HepG2 (cell line): Measurements from ENCODE around the gene RGS19. TPM values are rescaled to one million over a fixed set of nuclear protein-coding genes. Genes with fewer than 3 reads are reported as not detected.

Experiments used
- AHR ChIP-seq: IDR thresholded peaks from 2 replicates; pipeline ENCODE4 v1.6.1; 2018; ENCODE audit warnings: missing genetic modification reagents, missing compliant biosample characterization
- JUNB ChIP-seq: sonication (generic); formaldehyde crosslinking; IDR thresholded peaks from 2 replicates; pipeline ENCODE4 v1.8.0; 2022; ENCODE audit warnings: missing genetic modification reagents, mild to moderate bottlenecking, borderline replicate concordance
- MAF1 ChIP-seq: sonication (generic); formaldehyde crosslinking; IDR thresholded peaks from 2 replicates; pipeline ENCODE4 v1.5.0; 2020; ENCODE audit warnings: missing genetic modification reagents, borderline replicate concordance
- MIXL1 ChIP-seq: IDR thresholded peaks from 2 replicates; pipeline ENCODE4 v1.6.1; 2016
- TEAD3 ChIP-seq: optimal IDR thresholded peaks from 2 replicates; pipeline ENCODE3; 2016; ENCODE audit warnings: borderline replicate concordance
- TGIF2 ChIP-seq: IDR thresholded peaks from 2 replicates; pipeline ENCODE4 v1.6.1; 2016; ENCODE audit warnings: control low read depth, missing compliant biosample characterization
- ZNF230 ChIP-seq: sonication (generic); formaldehyde crosslinking; IDR thresholded peaks from 2 replicates; pipeline ENCODE4 v1.4.0; 2020; ENCODE audit warnings: mild to moderate bottlenecking, missing genetic modification reagents
- polyA plus RNA-seq, 8 experiments: library from polyadenylated mRNA; depleted of rRNA in 3 of 8; stranded (reverse) in 7 of 8; unstranded in 1 of 8; fragments of >200 nt; fragmentation: Illumina TruSeq in 4 of 8; extraction: Trizol in 4 of 8; gene quantifications; 2 replicates each; pipeline versions ENCODE4 v1.2.1 to v1.2.3, GENCODE V29; 2011 to 2016; ENCODE audit warnings: low read depth in 4 of 8, missing spikeins in 1 of 8, mixed read lengths in 1 of 8; ENCODE audit not compliant: insufficient read depth in 1 of 8
- total RNA-seq, 5 experiments: library from RNA; depleted of rRNA; stranded (reverse); fragments of >200 nt; fragmentation: Illumina TruSeq; extraction: Trizol; gene quantifications; 2 replicates each; pipeline ENCODE4 v1.2.3, GENCODE V29; 2016; ENCODE audit warnings: low read depth in 1 of 5
- TF ChIP-seq, protein P1 (sequence below): sonication (generic); formaldehyde crosslinking; IDR thresholded peaks from one replicate; pipeline ENCODE4 v1.5.1; 2020; ENCODE audit warnings: mild to moderate bottlenecking, missing genetic modification reagents; ENCODE audit errors: not compliant biosample characterization
- TF ChIP-seq, protein P2 (sequence below): sonication (generic); formaldehyde crosslinking; IDR thresholded peaks from 2 replicates; pipeline ENCODE4 v1.5.1; 2020; ENCODE audit warnings: missing genetic modification reagents, mild to moderate bottlenecking, borderline replicate concordance
- TF ChIP-seq, protein P3 (sequence below): sonication (generic); formaldehyde crosslinking; IDR thresholded peaks from 2 replicates; pipeline ENCODE4 v1.4.0; 2020; ENCODE audit warnings: missing genetic modification reagents, borderline replicate concordance
- TF ChIP-seq, protein P4 (sequence below): sonication (generic); formaldehyde crosslinking; IDR thresholded peaks from 2 replicates; pipeline ENCODE4 v1.8.1; 2022; ENCODE audit warnings: low read depth, mild to moderate bottlenecking, missing genetic modification reagents

The RGS19 gene
- total and polyA plus RNA-seq, 2 of the 13 experiments (the other 11 are each of a cell fraction or from before 2014, with no cell fraction given) = 10.7 to 11.9 TPM

DNA sequence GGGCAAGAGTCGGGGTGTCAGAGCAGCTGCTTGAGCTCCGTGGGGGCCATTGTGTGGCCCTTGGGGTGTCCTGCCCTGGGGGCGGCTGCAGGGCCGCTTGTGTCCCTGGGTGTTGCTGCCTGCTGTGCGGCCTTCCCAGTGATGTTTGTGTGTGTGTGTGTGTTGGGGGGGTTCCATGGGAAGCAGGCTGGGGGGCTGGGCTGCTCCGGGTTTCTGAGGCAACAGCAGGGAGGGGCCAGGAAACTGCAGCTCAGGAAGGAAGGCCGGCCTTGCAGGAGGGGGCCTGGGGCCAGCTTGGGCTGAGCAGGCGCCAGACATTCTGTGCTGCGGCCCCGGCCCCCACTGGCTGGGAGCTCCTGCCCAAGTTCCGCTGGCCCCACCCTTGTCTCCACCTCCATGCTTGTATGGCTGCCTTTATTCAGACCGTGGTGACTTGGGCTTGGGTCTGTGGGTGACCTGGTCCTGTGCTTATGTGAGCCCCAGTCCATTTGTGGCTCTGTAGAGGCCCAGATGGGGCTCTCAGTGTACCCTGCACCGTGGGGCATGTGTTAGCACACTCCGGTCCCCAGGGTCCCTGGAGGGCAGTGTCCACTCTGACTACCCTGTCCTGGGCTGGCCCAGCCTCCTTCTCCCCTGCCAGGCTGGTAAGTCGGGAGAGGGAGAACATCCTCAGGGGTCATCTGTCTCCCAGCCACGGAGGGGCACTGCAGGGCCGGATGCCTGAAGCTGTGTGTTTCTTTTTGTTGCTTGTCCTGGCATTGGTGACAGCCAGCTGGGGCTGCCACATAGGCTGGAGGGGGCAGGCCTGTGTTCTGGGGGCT lies 25.3 kb downstream of the RGS19 start (continued):
- TF ChIP-seq, protein P1, sequence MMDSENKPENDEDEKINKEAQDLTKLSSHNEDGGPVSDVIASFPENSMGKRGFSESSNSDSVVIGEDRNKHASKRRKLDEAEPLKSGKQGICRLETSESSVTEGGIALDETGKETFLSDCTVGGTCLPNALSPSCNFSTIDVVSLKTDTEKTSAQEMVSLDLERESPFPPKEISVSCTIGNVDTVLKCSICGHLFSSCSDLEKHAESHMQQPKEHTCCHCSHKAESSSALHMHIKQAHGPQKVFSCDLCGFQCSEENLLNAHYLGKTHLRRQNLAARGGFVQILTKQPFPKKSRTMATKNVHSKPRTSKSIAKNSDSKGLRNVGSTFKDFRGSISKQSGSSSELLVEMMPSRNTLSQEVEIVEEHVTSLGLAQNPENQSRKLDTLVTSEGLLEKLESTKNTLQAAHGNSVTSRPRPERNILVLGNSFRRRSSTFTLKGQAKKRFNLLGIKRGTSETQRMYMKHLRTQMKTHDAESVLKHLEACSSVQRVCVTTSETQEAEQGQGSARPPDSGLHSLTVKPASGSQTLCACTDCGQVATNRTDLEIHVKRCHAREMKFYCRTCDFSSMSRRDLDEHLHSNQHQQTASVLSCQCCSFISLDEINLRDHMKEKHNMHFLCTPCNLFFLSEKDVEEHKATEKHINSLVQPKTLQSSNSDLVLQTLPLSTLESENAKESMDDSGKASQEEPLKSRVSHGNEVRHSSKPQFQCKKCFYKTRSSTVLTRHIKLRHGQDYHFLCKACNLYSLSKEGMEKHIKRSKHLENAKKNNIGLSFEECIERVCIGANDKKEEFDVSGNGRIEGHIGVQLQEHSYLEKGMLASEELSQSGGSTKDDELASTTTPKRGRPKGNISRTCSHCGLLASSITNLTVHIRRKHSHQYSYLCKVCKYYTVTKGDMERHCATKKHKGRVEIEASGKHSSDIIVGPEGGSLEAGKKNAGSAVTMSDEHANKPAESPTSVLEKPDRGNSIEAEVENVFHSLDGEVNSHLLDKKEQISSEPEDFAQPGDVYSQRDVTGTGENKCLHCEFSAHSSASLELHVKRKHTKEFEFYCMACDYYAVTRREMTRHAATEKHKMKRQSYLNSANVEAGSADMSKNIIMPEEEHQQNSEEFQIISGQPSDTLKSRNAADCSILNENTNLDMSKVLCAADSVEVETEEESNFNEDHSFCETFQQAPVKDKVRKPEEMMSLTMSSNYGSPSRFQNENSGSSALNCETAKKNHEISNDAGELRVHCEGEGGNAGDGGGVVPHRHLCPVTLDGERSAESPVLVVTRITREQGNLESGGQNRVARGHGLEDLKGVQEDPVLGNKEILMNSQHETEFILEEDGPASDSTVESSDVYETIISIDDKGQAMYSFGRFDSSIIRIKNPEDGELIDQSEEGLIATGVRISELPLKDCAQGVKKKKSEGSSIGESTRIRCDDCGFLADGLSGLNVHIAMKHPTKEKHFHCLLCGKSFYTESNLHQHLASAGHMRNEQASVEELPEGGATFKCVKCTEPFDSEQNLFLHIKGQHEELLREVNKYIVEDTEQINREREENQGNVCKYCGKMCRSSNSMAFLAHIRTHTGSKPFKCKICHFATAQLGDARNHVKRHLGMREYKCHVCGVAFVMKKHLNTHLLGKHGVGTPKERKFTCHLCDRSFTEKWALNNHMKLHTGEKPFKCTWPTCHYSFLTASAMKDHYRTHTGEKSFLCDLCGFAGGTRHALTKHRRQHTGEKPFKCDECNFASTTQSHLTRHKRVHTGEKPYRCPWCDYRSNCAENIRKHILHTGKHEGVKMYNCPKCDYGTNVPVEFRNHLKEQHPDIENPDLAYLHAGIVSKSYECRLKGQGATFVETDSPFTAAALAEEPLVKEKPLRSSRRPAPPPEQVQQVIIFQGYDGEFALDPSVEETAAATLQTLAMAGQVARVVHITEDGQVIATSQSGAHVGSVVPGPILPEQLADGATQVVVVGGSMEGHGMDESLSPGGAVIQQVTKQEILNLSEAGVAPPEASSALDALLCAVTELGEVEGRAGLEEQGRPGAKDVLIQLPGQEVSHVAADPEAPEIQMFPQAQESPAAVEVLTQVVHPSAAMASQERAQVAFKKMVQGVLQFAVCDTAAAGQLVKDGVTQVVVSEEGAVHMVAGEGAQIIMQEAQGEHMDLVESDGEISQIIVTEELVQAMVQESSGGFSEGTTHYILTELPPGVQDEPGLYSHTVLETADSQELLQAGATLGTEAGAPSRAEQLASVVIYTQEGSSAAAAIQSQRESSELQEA = no peak
- peak; percentile 100 for TF ChIP-seq TGIF2 (CRISPR knock-in tag)
- TF ChIP-seq MAF1 (CRISPR knock-in tag) = peak; percentile 75; the same call in 1 of the 2 replicates
- TF ChIP-seq, protein P2, sequence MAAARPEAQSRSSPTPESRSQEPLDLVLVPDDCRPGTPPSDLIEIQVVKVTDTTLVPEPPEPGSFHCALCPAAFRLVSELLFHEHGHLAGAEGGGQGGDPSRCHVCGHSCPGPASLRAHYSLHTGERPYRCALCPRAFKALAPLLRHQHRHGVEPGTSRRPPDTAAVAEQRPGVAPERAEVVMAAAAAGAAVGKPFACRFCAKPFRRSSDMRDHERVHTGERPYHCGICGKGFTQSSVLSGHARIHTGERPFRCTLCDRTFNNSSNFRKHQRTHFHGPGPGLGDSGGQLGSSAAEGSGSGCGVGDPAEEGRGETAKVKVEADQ (CRISPR knock-in tag) = 0 out of 2 replicates have a peak, but pooled peaks have one; percentile 16
- TF ChIP-seq MIXL1 (CRISPR knock-in tag) = peak; percentile 60; the same call in 1 of the 2 replicates
- TF ChIP-seq, protein P3, sequence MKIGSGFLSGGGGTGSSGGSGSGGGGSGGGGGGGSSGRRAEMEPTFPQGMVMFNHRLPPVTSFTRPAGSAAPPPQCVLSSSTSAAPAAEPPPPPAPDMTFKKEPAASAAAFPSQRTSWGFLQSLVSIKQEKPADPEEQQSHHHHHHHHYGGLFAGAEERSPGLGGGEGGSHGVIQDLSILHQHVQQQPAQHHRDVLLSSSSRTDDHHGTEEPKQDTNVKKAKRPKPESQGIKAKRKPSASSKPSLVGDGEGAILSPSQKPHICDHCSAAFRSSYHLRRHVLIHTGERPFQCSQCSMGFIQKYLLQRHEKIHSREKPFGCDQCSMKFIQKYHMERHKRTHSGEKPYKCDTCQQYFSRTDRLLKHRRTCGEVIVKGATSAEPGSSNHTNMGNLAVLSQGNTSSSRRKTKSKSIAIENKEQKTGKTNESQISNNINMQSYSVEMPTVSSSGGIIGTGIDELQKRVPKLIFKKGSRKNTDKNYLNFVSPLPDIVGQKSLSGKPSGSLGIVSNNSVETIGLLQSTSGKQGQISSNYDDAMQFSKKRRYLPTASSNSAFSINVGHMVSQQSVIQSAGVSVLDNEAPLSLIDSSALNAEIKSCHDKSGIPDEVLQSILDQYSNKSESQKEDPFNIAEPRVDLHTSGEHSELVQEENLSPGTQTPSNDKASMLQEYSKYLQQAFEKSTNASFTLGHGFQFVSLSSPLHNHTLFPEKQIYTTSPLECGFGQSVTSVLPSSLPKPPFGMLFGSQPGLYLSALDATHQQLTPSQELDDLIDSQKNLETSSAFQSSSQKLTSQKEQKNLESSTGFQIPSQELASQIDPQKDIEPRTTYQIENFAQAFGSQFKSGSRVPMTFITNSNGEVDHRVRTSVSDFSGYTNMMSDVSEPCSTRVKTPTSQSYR (CRISPR knock-in tag) = peak; percentile 85; the same call in 1 of the 2 replicates
- TF ChIP-seq JUNB (CRISPR knock-in tag) = no peak
- TF ChIP-seq ZNF230 (CRISPR knock-in tag) = no peak
- TF ChIP-seq, protein P4, sequence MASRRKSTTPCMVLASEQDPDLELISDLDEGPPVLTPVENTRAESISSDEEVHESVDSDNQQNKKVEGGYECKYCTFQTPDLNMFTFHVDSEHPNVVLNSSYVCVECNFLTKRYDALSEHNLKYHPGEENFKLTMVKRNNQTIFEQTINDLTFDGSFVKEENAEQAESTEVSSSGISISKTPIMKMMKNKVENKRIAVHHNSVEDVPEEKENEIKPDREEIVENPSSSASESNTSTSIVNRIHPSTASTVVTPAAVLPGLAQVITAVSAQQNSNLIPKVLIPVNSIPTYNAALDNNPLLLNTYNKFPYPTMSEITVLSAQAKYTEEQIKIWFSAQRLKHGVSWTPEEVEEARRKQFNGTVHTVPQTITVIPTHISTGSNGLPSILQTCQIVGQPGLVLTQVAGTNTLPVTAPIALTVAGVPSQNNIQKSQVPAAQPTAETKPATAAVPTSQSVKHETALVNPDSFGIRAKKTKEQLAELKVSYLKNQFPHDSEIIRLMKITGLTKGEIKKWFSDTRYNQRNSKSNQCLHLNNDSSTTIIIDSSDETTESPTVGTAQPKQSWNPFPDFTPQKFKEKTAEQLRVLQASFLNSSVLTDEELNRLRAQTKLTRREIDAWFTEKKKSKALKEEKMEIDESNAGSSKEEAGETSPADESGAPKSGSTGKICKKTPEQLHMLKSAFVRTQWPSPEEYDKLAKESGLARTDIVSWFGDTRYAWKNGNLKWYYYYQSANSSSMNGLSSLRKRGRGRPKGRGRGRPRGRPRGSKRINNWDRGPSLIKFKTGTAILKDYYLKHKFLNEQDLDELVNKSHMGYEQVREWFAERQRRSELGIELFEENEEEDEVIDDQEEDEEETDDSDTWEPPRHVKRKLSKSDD (CRISPR knock-in tag) = 0 out of 2 replicates have a peak, but pooled peaks have one; percentile 41
- TF ChIP-seq AHR (CRISPR knock-in tag) = peak; percentile 98; the same call in 1 of the 2 replicates
- TF ChIP-seq TEAD3 = peak; percentile 81
